ENCODE results near the gene ZNF575.
"Not testable (repeated sequence)": the region's sequence is repeated elsewhere in the genome, so short reads cannot be mapped to it uniquely, and the experiment has no call there.

Gene ZNF575

DNA sequence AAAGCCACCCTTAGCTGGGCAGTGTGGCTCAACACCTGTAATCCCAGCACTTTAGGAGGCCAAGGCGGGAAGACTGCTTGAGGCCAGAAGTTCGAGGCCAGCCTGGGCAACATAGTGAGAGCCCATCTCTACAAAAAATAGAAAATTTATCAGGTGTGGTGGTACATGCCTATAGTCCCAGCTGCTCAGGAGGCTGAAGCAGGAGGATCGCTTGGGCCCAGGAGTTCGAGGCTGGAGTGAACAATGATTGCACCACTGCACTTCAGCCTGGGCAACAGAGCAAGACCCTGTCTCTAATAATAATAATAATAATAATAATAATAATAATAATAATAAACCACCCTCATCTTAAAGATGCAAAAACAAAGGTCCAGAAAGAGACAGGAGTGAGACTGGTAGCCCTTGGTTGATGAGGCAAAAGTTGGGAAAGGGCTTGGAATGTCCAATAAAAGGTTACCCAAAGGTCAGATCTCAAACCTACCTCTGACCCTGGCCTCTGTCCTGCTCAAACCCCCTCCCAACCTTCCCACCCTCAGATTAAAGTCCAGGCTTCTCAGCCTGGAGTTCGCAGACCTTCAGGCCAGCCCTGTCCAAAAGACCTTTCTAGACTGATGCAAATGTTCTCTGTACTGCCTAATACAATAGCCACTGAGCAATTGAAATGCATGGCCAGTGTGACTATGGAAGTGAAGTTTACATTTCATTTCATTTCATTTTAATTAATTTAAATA lies 9.1 kb downstream of the ZNF575 start:
- Histone ChIP-seq H3K27me3 (ENCODE audit: control insufficient read depth, insufficient read depth, low read length) (no peaks in the 10 kb centered on the region), H3K27ac (ENCODE audit: low read length) (no peak overlapping the region), H3K36me3 (ENCODE audit: control insufficient read depth, insufficient read depth, low read length) (peaks cover 12% of the 10 kb centered on the region), H3K4me1 (ENCODE audit: control insufficient read depth, insufficient read depth, low read length) (no peaks in the 10 kb centered on the region), H3K9me3 (ENCODE audit: control insufficient read depth, insufficient read depth, low read length) (no peaks in the 10 kb centered on the region), H3K4me3 (ENCODE audit: low read length) (no peak overlapping the region)
- WGBS (ENCODE audit: insufficient coverage, insufficient read length): no CpG with 5 or more reads among the region's 5 CpGs
- DNase-seq (ENCODE audit: low read depth, low spot score): no peak

GRCh38 chr19:43544077-43544476 lies 11.1 kb downstream of the ZNF575 start:
- no CpG with 5 or more reads among the region's 9 CpGs for WGBS (ENCODE audit: insufficient coverage, insufficient read length)
- Histone ChIP-seq H3K27me3 (ENCODE audit: control insufficient read depth, insufficient read depth, low read length) (no peaks in the 10 kb centered on the region), H3K4me3 (ENCODE audit: low read length) (no peak overlapping the region), H3K36me3 (ENCODE audit: control insufficient read depth, insufficient read depth, low read length) (peaks cover 12% of the 10 kb centered on the region), H3K9me3 (ENCODE audit: control insufficient read depth, insufficient read depth, low read length) (no peaks in the 10 kb centered on the region), H3K27ac (ENCODE audit: low read length) (no peak overlapping the region), H3K4me1 (ENCODE audit: control insufficient read depth, insufficient read depth, low read length) (no peaks in the 10 kb centered on the region)
- no peak for DNase-seq (ENCODE audit: low read depth, low spot score)

- Histone ChIP-seq H3K36me3 (ENCODE audit: control insufficient read depth, insufficient read depth, low read length) (peaks cover 12% of the 10 kb centered on the region), H3K27me3 (ENCODE audit: control insufficient read depth, insufficient read depth, low read length) (no peaks in the 10 kb centered on the region), H3K4me3 (ENCODE audit: low read length) (no peak overlapping the region), H3K4me1 (ENCODE audit: control insufficient read depth, insufficient read depth, low read length) (no peaks in the 10 kb centered on the region), H3K9me3 (ENCODE audit: control insufficient read depth, insufficient read depth, low read length) (no peaks in the 10 kb centered on the region), H3K27ac (ENCODE audit: low read length) (no peak overlapping the region)
- DNase-seq (ENCODE audit: low read depth, low spot score): no peak
- WGBS (ENCODE audit: insufficient coverage, insufficient read length): no CpG with 5 or more reads among the region's 5 CpGs
These were observed 12.3 kb downstream of the ZNF575 start for GRCh38 chr19:43545276-43545675.

DNA sequence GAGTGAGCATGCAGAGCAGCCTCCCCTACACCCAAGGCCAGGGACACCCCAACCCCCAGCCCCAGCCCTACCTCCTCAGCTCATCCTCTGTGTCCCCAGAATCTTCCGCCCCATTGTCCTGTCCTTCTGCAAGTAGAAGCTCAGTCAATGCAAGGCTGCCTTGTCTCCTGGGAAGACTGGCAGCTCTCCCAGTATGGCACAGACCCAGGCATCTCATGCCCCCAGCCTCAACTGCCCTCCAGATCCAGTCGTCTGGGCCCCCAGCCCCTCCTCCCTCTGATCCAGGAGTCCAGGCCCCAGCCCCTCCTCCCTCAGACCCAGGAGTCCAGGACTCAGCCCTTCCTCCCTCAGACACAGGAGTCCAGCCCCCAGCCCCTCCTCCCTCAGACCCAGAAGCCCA lies 13.0 kb downstream of the ZNF575 start:
- Histone ChIP-seq H3K27me3 (ENCODE audit: control insufficient read depth, insufficient read depth, low read length) (no peaks in the 10 kb centered on the region), H3K4me1 (ENCODE audit: control insufficient read depth, insufficient read depth, low read length) (no peaks in the 10 kb centered on the region), H3K27ac (ENCODE audit: low read length) (no peak overlapping the region), H3K9me3 (ENCODE audit: control insufficient read depth, insufficient read depth, low read length) (no peaks in the 10 kb centered on the region), H3K36me3 (ENCODE audit: control insufficient read depth, insufficient read depth, low read length) (peaks cover 12% of the 10 kb centered on the region), H3K4me3 (ENCODE audit: low read length) (no peak overlapping the region)
- DNase-seq (ENCODE audit: low read depth, low spot score): no peak
- no CpG with 5 or more reads among the region's 2 CpGs for WGBS (ENCODE audit: insufficient coverage, insufficient read length)

GRCh38 chr19:43546581-43546980 lies 13.6 kb downstream of the ZNF575 start:
- Histone ChIP-seq H3K27ac (ENCODE audit: low read length) (no peak overlapping the region), H3K4me3 (ENCODE audit: low read length) (no peak overlapping the region), H3K9me3 (ENCODE audit: control insufficient read depth, insufficient read depth, low read length) (no peaks in the 10 kb centered on the region), H3K27me3 (ENCODE audit: control insufficient read depth, insufficient read depth, low read length) (no peaks in the 10 kb centered on the region), H3K4me1 (ENCODE audit: control insufficient read depth, insufficient read depth, low read length) (no peaks in the 10 kb centered on the region), H3K36me3 (ENCODE audit: control insufficient read depth, insufficient read depth, low read length) (peaks cover 16% of the 10 kb centered on the region)
- no peak for DNase-seq (ENCODE audit: low read depth, low spot score)
- no CpG with 5 or more reads among the region's 3 CpGs for WGBS (ENCODE audit: insufficient coverage, insufficient read length)

- H3K36me3 ChIP-seq (ENCODE audit: control insufficient read depth, insufficient read depth, low read length): peaks cover 13% of the 10 kb centered on the region; the same call in 1 of the 2 replicates
These were observed 14.9 kb downstream of the ZNF575 start for GRCh38 chr19:43547926-43548325.

GRCh38 chr19:43548706-43549105 lies 15.7 kb downstream of the ZNF575 start:
- DNase-seq (ENCODE audit: low read depth, low spot score): no peak
- H3K27me3 ChIP-seq (ENCODE audit: control insufficient read depth, insufficient read depth, low read length): no peaks in the 10 kb centered on the region
- H3K9me3 ChIP-seq (ENCODE audit: control insufficient read depth, insufficient read depth, low read length): no peaks in the 10 kb centered on the region
- H3K4me3 ChIP-seq (ENCODE audit: low read length): no peak overlapping the region
- no CpG with 5 or more reads among the region's 2 CpGs for WGBS (ENCODE audit: insufficient coverage, insufficient read length)
- H3K4me1 ChIP-seq (ENCODE audit: control insufficient read depth, insufficient read depth, low read length): no peaks in the 10 kb centered on the region
- H3K36me3 ChIP-seq (ENCODE audit: control insufficient read depth, insufficient read depth, low read length): peaks cover 13% of the 10 kb centered on the region; the same call in 1 of the 2 replicates
- H3K27ac ChIP-seq (ENCODE audit: low read length): no peak overlapping the region

More at GRCh38 chr19:43547926-43548325, 14.9 kb downstream of the ZNF575 start:
- no CpG with 5 or more reads among the region's 24 CpGs for WGBS (ENCODE audit: insufficient coverage, insufficient read length)
- H3K4me3 ChIP-seq (ENCODE audit: low read length); H3K27me3 ChIP-seq (ENCODE audit: control insufficient read depth, insufficient read depth, low read length); DNase-seq (ENCODE audit: low read depth, low spot score); H3K4me1 ChIP-seq (ENCODE audit: control insufficient read depth, insufficient read depth, low read length); H3K9me3 ChIP-seq (ENCODE audit: control insufficient read depth, insufficient read depth, low read length); H3K27ac ChIP-seq (ENCODE audit: low read length): not testable (repeated sequence)

- peaks cover 12% of the 10 kb centered on the region; the same call in 1 of the 2 replicates for H3K36me3 ChIP-seq (ENCODE audit: control insufficient read depth, insufficient read depth, low read length)
- DNase-seq (ENCODE audit: low read depth, low spot score): no peak
- no peaks in the 10 kb centered on the region for H3K9me3 ChIP-seq (ENCODE audit: control insufficient read depth, insufficient read depth, low read length)
- no peak overlapping the region for H3K27ac ChIP-seq (ENCODE audit: low read length)
- no peak overlapping the region for H3K4me3 ChIP-seq (ENCODE audit: low read length)
- H3K27me3 ChIP-seq (ENCODE audit: control insufficient read depth, insufficient read depth, low read length): no peaks in the 10 kb centered on the region
- WGBS (ENCODE audit: insufficient coverage, insufficient read length): no CpG with 5 or more reads among the region's 23 CpGs
- H3K4me1 ChIP-seq (ENCODE audit: control insufficient read depth, insufficient read depth, low read length): no peaks in the 10 kb centered on the region
These were observed 18.6 kb downstream of the ZNF575 start for GRCh38 chr19:43551399-43552197.

DNA sequence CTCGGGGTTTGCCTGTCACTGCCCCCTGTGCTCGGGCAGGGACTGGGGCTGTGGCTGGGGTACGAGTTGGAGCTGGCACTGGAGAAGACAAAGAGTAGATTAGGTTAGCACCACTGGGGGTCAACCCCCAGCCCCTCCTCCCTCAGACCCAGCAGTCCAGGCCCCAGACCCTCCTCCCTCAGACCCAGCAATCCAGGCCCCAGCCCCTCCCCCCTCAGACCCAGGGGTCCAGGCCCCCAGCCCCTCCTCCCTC lies 19.1 kb downstream of the ZNF575 start:
- Histone ChIP-seq H3K36me3 (ENCODE audit: control insufficient read depth, insufficient read depth, low read length) (peaks cover 10% of the 10 kb centered on the region; the same call in 1 of the 2 replicates), H3K4me3 (ENCODE audit: low read length) (no peak overlapping the region), H3K9me3 (ENCODE audit: control insufficient read depth, insufficient read depth, low read length) (no peaks in the 10 kb centered on the region), H3K4me1 (ENCODE audit: control insufficient read depth, insufficient read depth, low read length) (no peaks in the 10 kb centered on the region), H3K27me3 (ENCODE audit: control insufficient read depth, insufficient read depth, low read length) (no peaks in the 10 kb centered on the region), H3K27ac (ENCODE audit: low read length) (no peak overlapping the region)
- no CpG with 5 or more reads among the region's 3 CpGs for WGBS (ENCODE audit: insufficient coverage, insufficient read length)
- no peak for DNase-seq (ENCODE audit: low read depth, low spot score)

GRCh38 chr19:43552616-43553015 lies 19.6 kb downstream of the ZNF575 start:
- peaks cover 10% of the 10 kb centered on the region; the same call in 1 of the 2 replicates for H3K36me3 ChIP-seq (ENCODE audit: control insufficient read depth, insufficient read depth, low read length)
- H3K4me1 ChIP-seq (ENCODE audit: control insufficient read depth, insufficient read depth, low read length): no peaks in the 10 kb centered on the region
- H3K27me3 ChIP-seq (ENCODE audit: control insufficient read depth, insufficient read depth, low read length): no peaks in the 10 kb centered on the region
- WGBS (ENCODE audit: insufficient coverage, insufficient read length): no CpG with 5 or more reads among the region's 3 CpGs
- DNase-seq (ENCODE audit: low read depth, low spot score): no peak
- H3K27ac ChIP-seq (ENCODE audit: low read length): no peak overlapping the region
- H3K9me3 ChIP-seq (ENCODE audit: control insufficient read depth, insufficient read depth, low read length): no peaks in the 10 kb centered on the region
- H3K4me3 ChIP-seq (ENCODE audit: low read length): no peak overlapping the region
